Muscle layer of colon (tissue), 2 donors: ENCODE results near the gene PAIP2.
A peak's percentile ranks its signal among the peaks of the same experiment; 100 is the strongest.

Experiments
- H3K27ac ChIP-seq: one replicate; pipeline ENCODE4 v1.7.0; 2013; ENCODE audit warnings: low read depth, mild to moderate bottlenecking, low read length, moderate library complexity
- H3K27me3 ChIP-seq, 2 donors: one replicate each; pipeline ENCODE4 v1.7.0; 2013; ENCODE audit warnings: low read length in 2 of 2, mild to moderate bottlenecking in 2 of 2; ENCODE audit not compliant: insufficient read depth in 2 of 2, control insufficient read depth in 1 of 2
- H3K36me3 ChIP-seq: one replicate; pipeline ENCODE4 v1.7.0; 2013; ENCODE audit warnings: mild to moderate bottlenecking, low read length; ENCODE audit not compliant: insufficient read depth
- H3K4me1 ChIP-seq: one replicate; pipeline ENCODE4 v1.7.0; 2013; ENCODE audit warnings: mild to moderate bottlenecking, low read length; ENCODE audit not compliant: insufficient read depth
- H3K4me3 ChIP-seq, 2 donors: one replicate each; pipeline ENCODE4 v1.7.0; 2013; ENCODE audit warnings: low read length in 2 of 2, low read depth in 1 of 2, mild to moderate bottlenecking in 1 of 2, moderate library complexity in 1 of 2
- H3K9ac ChIP-seq: one replicate; pipeline ENCODE4 v1.7.0; 2013; ENCODE audit warnings: low read length
- H3K9me3 ChIP-seq: one replicate; pipeline ENCODE4 v1.7.0; 2013; ENCODE audit warnings: mild to moderate bottlenecking, low read length
- donor health status: abdominal sarcoma.
- donor health status: Adenocarcinoma of cecum.

Gene PAIP2, protein sequence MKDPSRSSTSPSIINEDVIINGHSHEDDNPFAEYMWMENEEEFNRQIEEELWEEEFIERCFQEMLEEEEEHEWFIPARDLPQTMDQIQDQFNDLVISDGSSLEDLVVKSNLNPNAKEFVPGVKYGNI

DNA sequence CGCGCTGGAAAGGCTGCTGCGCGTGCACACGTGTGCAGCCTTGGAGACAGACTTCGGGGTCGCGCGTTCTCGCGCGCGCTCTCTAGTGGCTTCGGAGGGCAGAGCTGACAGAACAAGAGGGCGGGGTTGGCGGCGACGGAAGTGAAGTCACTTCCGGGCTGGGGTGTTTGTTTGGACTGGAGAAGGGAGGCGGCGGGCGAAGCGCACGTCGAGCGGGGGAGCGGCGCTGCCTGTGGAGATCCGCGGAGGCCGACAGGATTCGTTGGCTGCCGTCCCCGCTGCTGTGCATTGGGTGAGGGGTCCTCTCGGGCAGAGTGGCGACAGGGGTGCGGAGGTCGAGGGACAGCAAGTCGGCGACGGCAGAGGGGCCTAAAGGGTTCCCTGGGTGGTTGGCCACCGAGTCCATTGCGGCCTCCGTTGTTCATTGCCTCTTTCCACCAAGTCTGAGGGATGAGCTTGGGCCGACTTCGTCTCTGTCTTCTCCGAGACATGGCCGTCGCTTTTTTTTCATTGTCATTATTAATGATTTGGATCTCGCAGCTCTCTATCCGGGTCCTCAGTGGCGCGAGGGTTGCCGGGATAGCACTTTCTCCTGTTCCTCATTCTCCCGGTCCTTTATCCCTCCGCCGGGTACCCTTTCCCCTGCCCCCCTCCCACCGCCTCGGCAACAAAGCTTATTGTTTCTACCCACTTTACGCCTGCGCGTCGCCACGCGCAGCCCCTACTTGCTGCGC, at the start of gene PAIP2:
Gene PAIP2 (plus strand): TSS at position 166 of the 734 bp plus-strand sequence. CDS start 21,931 bp downstream, outside the sequence.
- Histone ChIP-seq H3K9me3 (no peaks in the 10 kb centered on the region), H3K27me3 (no peaks in the 10 kb centered on the region), H3K36me3 (no peaks in the 10 kb centered on the region), H3K27ac (peak within 1 kb of the TSS; percentile 98), H3K9ac (peak within 1 kb of the TSS; percentile 90), H3K4me1 (peaks cover 24% of the 10 kb centered on the region), H3K4me3 (peak within 1 kb of the TSS; percentile 45 to 95)

DNA sequence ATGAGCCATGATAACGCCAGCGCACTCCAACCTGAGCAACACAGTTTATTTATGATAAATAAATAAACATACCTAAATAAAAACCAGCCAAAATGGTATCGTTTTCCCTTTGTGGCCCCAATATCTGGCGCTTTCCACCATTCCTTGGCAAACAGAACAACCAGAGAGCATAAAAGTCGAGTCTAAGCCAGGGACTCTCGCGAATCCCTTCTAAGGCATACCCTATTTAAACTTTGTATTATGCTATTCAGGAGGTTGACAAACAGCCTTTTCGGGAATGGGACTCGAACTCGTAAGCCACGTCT, 48.5 kb upstream of the PAIP2 start:
- Histone ChIP-seq H3K9ac (peak overlapping the region; percentile 62), H3K36me3 (no peaks in the 10 kb centered on the region), H3K27ac (peak overlapping the region; percentile 99), H3K4me1 (peaks cover 29% of the 10 kb centered on the region), H3K4me3 (peak overlapping the region; percentile 71 to 85), H3K9me3 (no peaks in the 10 kb centered on the region), H3K27me3 (no peaks in the 10 kb centered on the region)

DNA sequence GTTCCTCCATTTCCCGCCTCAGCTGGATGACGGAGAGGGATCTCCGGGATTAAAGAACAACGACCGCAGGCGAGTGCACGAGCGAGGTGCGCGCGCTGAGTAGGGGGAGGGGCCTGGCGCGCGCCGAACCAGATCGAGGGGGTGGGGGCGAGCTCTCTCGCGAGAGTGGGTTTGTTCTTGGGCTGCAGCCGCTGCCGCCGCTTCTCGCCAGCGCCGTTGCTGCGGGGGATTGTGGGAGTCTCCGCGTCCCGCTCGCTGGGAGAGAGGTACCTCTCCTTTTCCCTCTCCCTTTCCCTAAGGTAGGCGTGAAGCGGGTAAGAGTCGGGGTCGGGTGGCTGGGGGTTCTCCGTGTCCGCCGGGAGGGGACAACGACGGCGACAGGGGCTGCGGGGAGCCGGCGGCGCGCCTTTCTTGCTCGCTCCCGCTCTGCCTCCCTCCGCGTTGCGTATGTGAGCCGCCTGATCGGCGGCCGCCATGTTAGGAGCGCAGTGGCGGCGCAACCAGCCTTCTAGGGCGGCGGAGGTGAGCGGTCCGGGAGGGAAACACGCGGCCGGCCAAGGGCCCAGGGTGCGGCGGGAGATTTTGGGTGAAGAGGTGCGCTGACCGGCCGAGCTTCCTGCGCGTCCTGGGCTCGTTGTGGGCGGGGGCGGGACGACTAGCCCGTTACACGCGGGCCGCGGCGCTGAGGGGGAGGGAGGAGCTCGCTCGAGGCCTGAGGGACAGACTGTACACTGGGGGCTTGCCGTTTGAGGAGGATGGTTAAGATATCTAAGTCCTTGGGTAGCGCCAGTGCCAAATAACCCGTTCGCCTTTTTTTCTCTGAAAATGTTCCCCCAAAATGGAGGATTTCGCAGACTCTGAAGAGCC, 47.9 kb upstream of the PAIP2 start, which contains the start of gene MATR3:
Gene MATR3 (plus strand): TSS at position 234 of the 867 bp plus-strand sequence. CDS start 13,676 bp downstream, outside the sequence.
- Histone ChIP-seq H3K27me3 (no peaks in the 10 kb centered on the region), H3K4me3 (peak within 1 kb of the TSS; percentile 71 to 85), H3K9ac (peak within 1 kb of the TSS; percentile 72), H3K9me3 (no peaks in the 10 kb centered on the region), H3K4me1 (peaks cover 35% of the 10 kb centered on the region), H3K36me3 (no peaks in the 10 kb centered on the region), H3K27ac (peak within 1 kb of the TSS; percentile 99)

DNA sequence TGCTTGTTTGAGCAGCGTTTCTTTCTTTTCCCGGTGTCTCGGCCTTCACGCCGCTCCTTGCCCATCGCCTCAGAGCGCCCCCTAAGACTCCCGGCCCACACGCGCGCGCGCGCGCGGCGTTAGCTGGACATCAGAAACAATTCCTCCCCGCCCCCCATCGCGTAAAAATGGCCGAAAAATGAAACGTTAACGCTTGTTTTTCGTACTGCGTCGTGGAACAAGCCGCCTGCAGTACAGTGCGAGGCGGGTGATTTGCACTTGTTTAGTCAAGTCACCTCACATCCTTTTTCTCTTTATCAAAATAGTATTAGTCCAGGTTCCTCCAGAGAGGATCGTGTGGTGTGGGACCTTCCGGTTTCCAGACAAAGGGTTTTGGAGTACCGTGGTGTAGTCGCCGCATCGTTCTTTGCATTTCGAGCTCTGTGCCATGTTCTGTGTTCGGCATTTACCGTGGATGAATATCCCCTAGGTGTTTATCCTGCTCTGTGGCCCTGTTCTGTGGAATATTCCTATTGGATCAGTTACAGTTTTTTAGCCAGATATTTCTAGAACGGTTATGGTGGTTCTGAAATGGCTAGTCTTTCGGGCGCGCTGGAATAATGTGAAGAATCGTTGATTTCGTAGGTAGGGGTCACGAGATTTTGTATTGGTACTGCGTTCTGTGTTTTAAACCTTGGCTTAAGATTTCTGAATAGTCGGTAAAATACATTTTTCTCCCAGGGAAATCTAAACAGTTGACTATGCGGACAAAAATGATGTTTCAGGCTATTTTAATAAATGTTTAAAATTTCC, 47.1 kb upstream of the PAIP2 start:
- peaks cover 43% of the 10 kb centered on the region for H3K4me1 ChIP-seq
- H3K27me3 ChIP-seq, result no peaks in the 10 kb centered on the region
- H3K9me3 ChIP-seq, result no peaks in the 10 kb centered on the region
- peak overlapping the region; percentile 99 for H3K27ac ChIP-seq
- H3K36me3 ChIP-seq, result no peaks in the 10 kb centered on the region
- H3K4me3 ChIP-seq, result peak overlapping the region; percentile 71 to 85
- H3K9ac ChIP-seq, result peak overlapping the region; percentile 72

DNA sequence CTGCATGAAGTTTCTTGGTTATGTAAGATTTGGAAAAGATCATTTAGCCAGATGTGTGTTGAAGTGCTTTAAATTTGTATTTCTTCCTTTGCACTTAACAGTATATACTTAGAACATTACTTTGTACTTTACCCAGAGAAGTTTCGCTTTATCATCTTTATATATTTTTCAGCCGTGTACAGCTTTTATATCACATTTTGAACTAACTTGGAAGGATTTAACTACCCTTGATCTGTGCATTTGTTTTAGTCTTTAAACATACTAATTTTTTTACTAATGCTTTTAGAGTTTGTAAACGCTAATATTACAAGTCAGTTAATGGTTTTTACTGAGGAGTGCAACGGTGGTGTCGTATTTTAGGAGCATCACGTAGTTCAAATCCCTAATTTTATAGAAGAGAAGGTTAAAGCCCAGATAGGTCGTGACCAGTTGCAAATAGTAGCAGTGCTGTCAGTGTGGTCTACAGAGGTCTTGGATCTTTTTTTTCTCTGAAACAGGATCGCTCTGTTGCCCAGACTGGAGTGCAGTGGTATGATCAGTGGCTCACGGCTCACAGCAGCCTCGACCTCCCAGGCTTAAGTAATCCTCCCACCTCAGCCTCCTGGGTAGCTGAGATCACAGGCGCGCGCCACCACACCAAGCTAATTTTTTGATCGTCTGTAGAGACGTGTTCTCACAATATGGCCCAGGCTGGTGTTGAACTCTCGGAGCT, 46.2 kb upstream of the PAIP2 start:
- Histone ChIP-seq H3K27ac (no peak overlapping the region), H3K27me3 (no peaks in the 10 kb centered on the region), H3K4me3 (peak overlapping the region; percentile 71 to 85), H3K9me3 (no peaks in the 10 kb centered on the region), H3K36me3 (no peaks in the 10 kb centered on the region), H3K9ac (peak overlapping the region; percentile 72), H3K4me1 (peaks cover 52% of the 10 kb centered on the region)

DNA sequence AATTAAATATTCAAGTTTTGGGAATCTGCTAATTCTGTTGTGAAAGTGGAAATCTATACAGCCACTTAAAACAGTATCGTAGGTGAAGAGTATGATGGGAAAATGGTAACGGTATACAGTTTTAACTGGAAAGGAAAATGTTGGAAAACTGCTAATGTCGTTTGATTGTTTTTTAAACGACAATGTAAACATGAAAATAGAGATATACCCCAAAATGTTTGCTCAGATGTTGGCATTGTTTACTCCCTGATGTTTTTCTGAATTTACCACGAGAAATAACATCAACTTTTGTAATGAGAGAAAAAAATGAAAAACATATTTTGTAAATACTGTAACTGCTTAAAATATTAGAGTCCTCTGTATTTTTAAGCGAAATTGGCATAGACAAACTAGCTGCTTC, 45.5 kb upstream of the PAIP2 start:
- Histone ChIP-seq H3K4me1 (peaks cover 52% of the 10 kb centered on the region), H3K9ac (no peak overlapping the region), H3K27me3 (no peaks in the 10 kb centered on the region), H3K36me3 (no peaks in the 10 kb centered on the region), H3K27ac (no peak overlapping the region), H3K9me3 (no peaks in the 10 kb centered on the region), H3K4me3 (no peak overlapping the region)

DNA sequence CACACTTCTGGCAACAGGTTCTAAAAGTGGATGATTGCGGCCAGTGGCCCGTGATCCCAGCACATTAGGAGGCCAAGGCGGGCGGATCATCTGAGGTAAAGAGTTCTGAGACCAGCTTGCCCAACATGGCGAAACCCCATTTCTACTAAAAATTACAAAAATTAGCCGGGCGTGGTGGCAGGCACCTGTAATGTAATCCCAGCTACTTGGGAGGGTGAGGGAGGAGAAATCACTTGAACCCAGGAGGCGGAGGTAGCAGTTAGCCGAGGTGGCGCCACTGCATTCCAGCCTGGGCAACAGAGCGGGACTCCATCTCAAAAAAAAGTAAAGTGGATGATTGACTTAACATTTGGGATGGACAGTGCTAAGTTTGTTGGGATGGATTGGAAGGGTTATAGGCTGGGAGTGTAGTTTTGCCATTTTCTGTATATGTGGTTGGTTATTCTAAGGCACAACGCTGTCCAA, 44.8 kb upstream of the PAIP2 start:
- Histone ChIP-seq H3K36me3 (no peaks in the 10 kb centered on the region), H3K9ac (no peak overlapping the region), H3K4me3 (no peak overlapping the region), H3K4me1 (peaks cover 55% of the 10 kb centered on the region), H3K27ac (no peak overlapping the region), H3K9me3 (no peaks in the 10 kb centered on the region), H3K27me3 (no peaks in the 10 kb centered on the region)

DNA sequence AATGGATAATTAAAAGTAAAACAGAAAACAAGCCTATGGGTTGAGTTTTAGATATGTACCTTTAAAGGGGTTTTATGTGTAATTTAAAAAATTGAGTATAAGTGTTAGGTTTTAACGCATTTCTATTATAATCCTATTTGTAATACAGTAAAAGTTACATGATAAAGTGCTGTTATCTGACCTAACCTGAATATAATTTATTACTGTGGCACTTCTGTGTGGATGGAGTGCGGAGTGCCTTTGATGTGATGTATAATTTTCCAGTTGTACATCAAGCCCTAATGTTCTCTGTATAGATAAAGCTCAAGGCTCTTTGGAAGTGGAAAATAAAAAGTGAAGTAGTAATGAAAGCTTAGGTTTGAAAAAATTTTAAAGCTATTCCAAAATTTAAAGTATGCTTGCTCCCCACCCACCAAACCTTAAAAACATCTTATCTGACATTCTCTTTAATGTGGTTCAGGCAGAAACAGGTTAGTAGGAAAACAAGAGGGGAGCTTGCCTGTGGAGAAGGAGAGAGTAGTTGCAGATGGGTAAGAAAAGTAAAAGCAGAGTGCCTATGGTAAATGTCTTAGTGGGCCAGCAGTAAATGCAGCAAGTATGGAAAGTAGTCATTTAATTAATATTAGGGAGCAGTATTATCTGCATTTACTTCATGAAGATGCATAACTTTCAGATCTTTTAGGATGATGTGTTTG, 44.1 kb upstream of the PAIP2 start:
- Histone ChIP-seq H3K4me1 (peaks cover 59% of the 10 kb centered on the region), H3K27me3 (no peaks in the 10 kb centered on the region)

DNA sequence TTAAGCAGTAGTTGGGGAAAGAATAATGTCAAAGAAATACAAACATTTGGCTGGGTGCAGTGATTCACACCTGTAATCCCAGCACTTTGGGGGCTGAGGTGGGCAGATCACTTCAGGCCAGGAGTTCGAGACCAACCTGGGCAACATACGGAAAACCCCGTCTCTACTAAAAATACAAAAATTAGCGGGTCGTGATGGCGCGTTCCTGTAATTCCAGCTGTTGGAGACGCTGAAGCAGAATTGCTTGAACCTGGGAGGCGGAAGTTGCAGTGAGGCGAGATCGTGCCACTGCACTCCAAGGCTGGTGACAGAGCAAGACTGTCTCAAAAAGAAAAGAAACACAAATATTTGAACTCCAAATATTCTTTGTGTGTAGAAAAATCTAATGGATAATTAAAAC, 43.4 kb upstream of the PAIP2 start:
- H3K9ac ChIP-seq, result no peak overlapping the region
- H3K4me3 ChIP-seq, result no peak overlapping the region
- no peaks in the 10 kb centered on the region for H3K9me3 ChIP-seq
- H3K4me1 ChIP-seq, result peaks cover 62% of the 10 kb centered on the region
- no peaks in the 10 kb centered on the region for H3K27me3 ChIP-seq
- no peaks in the 10 kb centered on the region for H3K36me3 ChIP-seq
- no peak overlapping the region for H3K27ac ChIP-seq

More for the DNA sequence above, 44.1 kb upstream of the PAIP2 start:
- H3K27ac ChIP-seq, result no peak overlapping the region
- H3K9me3 ChIP-seq, result no peaks in the 10 kb centered on the region
- H3K4me3 ChIP-seq, result no peak overlapping the region
- H3K9ac ChIP-seq, result no peak overlapping the region
- H3K36me3 ChIP-seq, result no peaks in the 10 kb centered on the region

DNA sequence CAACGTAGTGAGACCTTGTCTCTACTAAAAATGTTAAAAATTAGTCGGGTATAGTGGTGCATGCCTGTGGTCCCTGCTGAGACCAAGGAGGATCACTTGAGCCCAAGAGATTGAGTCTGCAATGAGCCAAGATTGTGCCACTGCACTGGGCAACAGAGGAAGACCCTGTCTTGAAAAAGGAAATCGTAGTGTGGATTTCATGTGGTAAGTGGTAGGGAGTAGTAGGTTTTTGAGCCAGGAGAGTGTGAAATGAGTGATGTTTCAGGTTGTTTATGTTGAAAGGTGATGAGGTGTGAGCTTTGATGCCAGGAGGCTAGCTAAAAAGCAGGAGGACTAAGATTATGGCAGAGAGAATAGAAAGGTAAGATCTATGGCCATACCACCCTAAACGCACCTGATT, 42.2 kb upstream of the PAIP2 start:
- peaks cover 75% of the 10 kb centered on the region for H3K4me1 ChIP-seq
- no peak overlapping the region for H3K4me3 ChIP-seq
- H3K36me3 ChIP-seq, result no peaks in the 10 kb centered on the region
- no peak overlapping the region for H3K9ac ChIP-seq
- H3K27me3 ChIP-seq, result no peaks in the 10 kb centered on the region
- no peaks in the 10 kb centered on the region for H3K9me3 ChIP-seq
- H3K27ac ChIP-seq, result no peak overlapping the region
